HG02571 (cell line): Measurements from ENCODE around the gene RASA4.
A peak's percentile ranks its signal among the peaks of the same experiment; 100 is the strongest.
"Not testable (repeated sequence)": the region's sequence is repeated elsewhere in the genome, so short reads cannot be mapped to it uniquely, and the experiment has no call there.

Experiments
- ATAC-seq: cut with Tn5 transposase; IDR thresholded peaks from one replicate; pipeline ENCODE4 v1.9.1; 2021; ENCODE audit warnings: mild to moderate bottlenecking, moderate library complexity; ENCODE audit not compliant: unreplicated experiment

The RASA4 gene

GRCh38 chr7:102616507-102617125 lies at the start of gene RASA4:
Gene RASA4, minus strand, starts transcription at chr7:102616756. Its CDS starts 67 bp downstream, at chr7:102616689.
- ATAC-seq: peak; percentile 64

GRCh38 chr7:102664765-102665164 lies 48.2 kb upstream of the RASA4 start:
- not testable (repeated sequence) for ATAC-seq

- not testable (repeated sequence) for ATAC-seq
Observed at GRCh38 chr7:102649924-102650323, 33.4 kb upstream of the RASA4 start, which contains the start of gene SPDYE2B. Gene SPDYE2B, plus strand, starts transcription at chr7:102650319. Its CDS starts 2,030 bp downstream, at chr7:102652349.

GRCh38 chr7:102647813-102648212 lies 31.3 kb upstream of the RASA4 start:
- not testable (repeated sequence) for ATAC-seq

GRCh38 chr7:102643404-102643803 lies 26.8 kb upstream of the RASA4 start:
- not testable (repeated sequence) for ATAC-seq

- not testable (repeated sequence) for ATAC-seq
Observed at GRCh38 chr7:102642691-102643090, 26.1 kb upstream of the RASA4 start, which contains the start of gene UPK3BL1. Gene UPK3BL1, minus strand, starts transcription at chr7:102642791. Its CDS starts 50 bp downstream, at chr7:102642741.

- ATAC-seq: not testable (repeated sequence)
Observed at GRCh38 chr7:102638848-102639247, 22.3 kb upstream of the RASA4 start.

GRCh38 chr7:102636956-102637355 lies 20.4 kb upstream of the RASA4 start:
- not testable (repeated sequence) for ATAC-seq

GRCh38 chr7:102635354-102635753 lies 18.8 kb upstream of the RASA4 start:
- not testable (repeated sequence) for ATAC-seq

- ATAC-seq: not testable (repeated sequence)
Observed at GRCh38 chr7:102634299-102634698, 17.7 kb upstream of the RASA4 start.

- ATAC-seq: not testable (repeated sequence)
Observed at GRCh38 chr7:102630622-102631021, 14.1 kb upstream of the RASA4 start.

- not testable (repeated sequence) for ATAC-seq
Observed at GRCh38 chr7:102627271-102627904, 10.8 kb upstream of the RASA4 start.

- ATAC-seq: not testable (repeated sequence)
Observed at GRCh38 chr7:102618122-102618521, 1.6 kb upstream of the RASA4 start.

- peak; percentile 14 for ATAC-seq
Observed at GRCh38 chr7:102615930-102616329, 626 bp downstream of the RASA4 start.

GRCh38 chr7:102614873-102615272 lies 1.7 kb downstream of the RASA4 start:
- ATAC-seq: not testable (repeated sequence)

- peak; percentile 14 for ATAC-seq
Observed at GRCh38 chr7:102614346-102614697, 2.2 kb downstream of the RASA4 start.

GRCh38 chr7:102613575-102614345 lies 2.8 kb downstream of the RASA4 start:
- ATAC-seq: peak; percentile 63

- not testable (repeated sequence) for ATAC-seq
Observed at GRCh38 chr7:102611675-102612325, 4.8 kb downstream of the RASA4 start.

- peak; percentile 35 for ATAC-seq
Observed at GRCh38 chr7:102611013-102611674, 5.4 kb downstream of the RASA4 start.

GRCh38 chr7:102610441-102610840 lies 6.1 kb downstream of the RASA4 start:
- not testable (repeated sequence) for ATAC-seq
